HCT116 (cell line): Measurements from ENCODE around the gene ZNHIT1. TPM values are rescaled to one million over a fixed set of nuclear protein-coding genes. Genes with fewer than 3 reads are reported as not detected.

Source experiments
- ATAC-seq: fragments of 200-7000 bp; cut with Tn5 transposase; 2 replicates; pipeline ENCODE4 v1.9.1; 2020; ENCODE audit warnings: mild to moderate bottlenecking, moderate library complexity
- BruUV-seq: library from RNA; stranded (reverse); fragments of 400-500 nt; replicated peaks from 2 replicates; lab custom pipeline; 2021; lab: Mats Ljungman, UMichigan
- CTCF ChIA-PET: fragments of 300-600 bp; sonication (Branson Sonifier 250); formaldehyde crosslinking; loops from one replicate; lab custom pipeline; 2021; ENCODE audit warnings: antibody characterized with exemption; lab: Charles Lee
- POLR2A ChIA-PET: fragments of 300-600, 350-600 bp; sonication (Branson Sonifier 250); formaldehyde crosslinking; loops from one replicate; lab custom pipeline; 2021; ENCODE audit warnings: antibody characterized with exemption; lab: Charles Lee
- RAD21 ChIA-PET, 2 experiments: fragments of 300-600 bp; sonication (Branson Sonifier 250); formaldehyde crosslinking; loops; one replicate each; lab custom pipeline; 2023; ENCODE audit warnings: low total read pairs in 2 of 2; ENCODE audit not compliant: uncharacterized antibody in 2 of 2, unreplicated experiment in 2 of 2, low non-redundant PET in 1 of 2; lab: Charles Lee
- DNase-seq: peaks from one replicate; pipeline ENCODE4 v3.0.0-alpha.2; 2010; ENCODE audit warnings: low read depth, low spot score
- H2AFZ ChIP-seq: fragments of 200-600 bp; shearing (Covaris generic), sonication (generic); 2 replicates; pipeline ENCODE4 v1.6.1; 2017; ENCODE audit warnings: low read depth, mixed run types, mixed read lengths, antibody characterized with exemption, low read length; ENCODE audit not compliant: poor library complexity, severe bottlenecking
- H3K27ac ChIP-seq: 2 replicates; pipeline ENCODE4 v1.5.1; 2012; ENCODE audit warnings: low read depth, low read length
- H3K27me3 ChIP-seq: fragments of 200-600 bp; sonication (generic); 2 replicates; pipeline ENCODE4 v1.6.1; 2016; ENCODE audit warnings: mixed run types, low read length, mixed read lengths; ENCODE audit not compliant: insufficient read depth
- H3K36me3 ChIP-seq, 2 experiments: fragments of 200-500 bp in 1 of 2; fragments of 200-600 bp in 1 of 2; sonication (Bioruptor generic) in 1 of 2; sonication (generic) in 1 of 2; 2 replicates each; pipeline versions ENCODE4 v1.5.1 to v1.6.1; 2014 to 2016; ENCODE audit warnings: low read length in 2 of 2, inconsistent platforms in 1 of 2, mixed read lengths in 1 of 2, mixed run types in 1 of 2; ENCODE audit not compliant: insufficient read depth in 2 of 2, control insufficient read depth in 1 of 2
- H3K4me1 ChIP-seq, 2 experiments: fragments of 200-600 bp in 1 of 2; sonication (generic) in 1 of 2; 2 replicates each; pipeline versions ENCODE4 v1.5.1 to v1.6.1; 2012 to 2017; ENCODE audit warnings: low read length in 2 of 2, inconsistent platforms in 1 of 2, mild to moderate bottlenecking in 1 of 2, mixed read lengths in 1 of 2, mixed run types in 1 of 2, moderate library complexity in 1 of 2; ENCODE audit not compliant: insufficient read depth in 2 of 2, control insufficient read depth in 1 of 2
- H3K4me2 ChIP-seq: fragments of 200-600 bp; sonication (generic); 2 replicates; pipeline ENCODE4 v1.6.1; 2017; ENCODE audit warnings: mixed run types, low read length, mixed read lengths
- H3K4me3 ChIP-seq, 2 experiments: fragments of 200-600 bp in 1 of 2; sonication (generic) in 1 of 2; replicated peaks in 1 of 2; 2 replicates each; pipeline ENCODE4 v1.5.1; 2011 to 2016; ENCODE audit warnings: low read length in 2 of 2, control low read depth in 1 of 2, low read depth in 1 of 2, mild to moderate bottlenecking in 1 of 2, mixed read lengths in 1 of 2, mixed run types in 1 of 2
- H3K79me2 ChIP-seq: fragments of 200-600 bp; sonication (generic); 2 replicates; pipeline ENCODE4 v1.6.1; 2017; ENCODE audit warnings: mild to moderate bottlenecking, mixed run types, low read length, moderate library complexity, mixed read lengths; ENCODE audit not compliant: insufficient read depth
- H3K9ac ChIP-seq: fragments of 200-600 bp; sonication (generic); 2 replicates; pipeline ENCODE4 v1.6.1; 2016; ENCODE audit warnings: low read length, mixed read lengths
- H3K9me2 ChIP-seq: fragments of 200-600 bp; sonication (generic), shearing (Covaris generic); 2 replicates; pipeline ENCODE4 v1.6.1; 2017; ENCODE audit warnings: mixed run types, mild to moderate bottlenecking, moderate library complexity; ENCODE audit not compliant: insufficient read depth
- H3K9me3 ChIP-seq, 2 experiments: fragments of 200-500 bp in 1 of 2; fragments of 200-600 bp in 1 of 2; sonication (Bioruptor generic) in 1 of 2; sonication (generic) in 1 of 2; 2 replicates each; pipeline ENCODE4 v1.6.1; 2014 to 2017; ENCODE audit warnings: low read length in 2 of 2, mixed read lengths in 2 of 2, inconsistent platforms in 1 of 2, low read depth in 1 of 2, mild to moderate bottlenecking in 1 of 2, mixed run types in 1 of 2, moderate library complexity in 1 of 2; ENCODE audit not compliant: control insufficient read depth in 1 of 2, insufficient read depth in 1 of 2
- H4K20me1 ChIP-seq: fragments of 200-600 bp; sonication (generic), shearing (Covaris generic); 2 replicates; pipeline ENCODE4 v1.6.1; 2017; ENCODE audit warnings: mixed run types, mild to moderate bottlenecking, moderate library complexity; ENCODE audit not compliant: insufficient read depth
- CEBPB ChIP-seq: IDR thresholded peaks from 2 replicates; pipeline ENCODE4 v1.6.1; 2012; ENCODE audit warnings: low read depth
- ELF1 ChIP-seq: IDR thresholded peaks from 2 replicates; pipeline ENCODE4 v1.6.1; 2012; ENCODE audit warnings: low read depth, borderline replicate concordance
- EZH2phosphoT487 ChIP-seq: fragments of 200-600 bp; IDR thresholded peaks from 2 replicates; pipeline ENCODE4 v1.6.1; 2018; ENCODE audit warnings: antibody characterized with exemption, borderline replicate concordance
- FOSL1 ChIP-seq: IDR thresholded peaks from 2 replicates; pipeline ENCODE4 v1.6.1; 2012; ENCODE audit warnings: low read depth
- JUND ChIP-seq: IDR thresholded peaks from 2 replicates; pipeline ENCODE4 v1.6.1; 2012
- POLR2AphosphoS5 ChIP-seq: IDR thresholded peaks from 2 replicates; pipeline ENCODE4 v1.6.1; 2011; ENCODE audit warnings: mild to moderate bottlenecking, low read depth, low read length, moderate library complexity
- TCF7L2 ChIP-seq: IDR thresholded peaks from 2 replicates; pipeline ENCODE4 v1.7.0; 2011; ENCODE audit warnings: borderline replicate concordance, inconsistent platforms; ENCODE audit not compliant: insufficient read depth, insufficient read length; ENCODE audit errors: extremely low read depth
- YY1 ChIP-seq: IDR thresholded peaks from 2 replicates; pipeline ENCODE4 v1.6.1; 2011; ENCODE audit warnings: low read length, low read depth, moderate library complexity, mild to moderate bottlenecking; ENCODE audit not compliant: insufficient replicate concordance; ENCODE audit errors: extremely low read depth
- ZFX ChIP-seq: fragments of 450-650 bp; IDR thresholded peaks from 2 replicates; pipeline ENCODE4 v1.6.1; 2017
- ZNF274 ChIP-seq: fragments of 200-500 bp; sonication (Bioruptor generic); IDR thresholded peaks from 2 replicates; pipeline ENCODE4 v1.6.1; 2014; ENCODE audit warnings: mild to moderate bottlenecking, low read depth, low read length, inconsistent platforms
- intact Hi-C: fragments of 100-400 bp; cut with micrococcal nuclease; formaldehyde crosslinking; loops from 2 replicates; pipeline ENCODE4 v1.10.0; 2022
- total RNA-seq: library from RNA; stranded (reverse); gene quantifications from one replicate; pipeline ENCODE4 v1.2.1, GENCODE V29; 2021; ENCODE audit not compliant: unreplicated experiment
- TF ChIP-seq, protein P1 (sequence below): IDR thresholded peaks from 2 replicates; pipeline ENCODE4 v1.6.1; 2012; ENCODE audit warnings: low read depth
- TF ChIP-seq, protein P2 (sequence below): IDR thresholded peaks from 2 replicates; pipeline ENCODE4 v1.6.1; 2012
- TF ChIP-seq, protein P3 (sequence below), 3 experiments: fragments of 200-600 bp in 1 of 3; sonication (generic) in 1 of 3; IDR thresholded peaks in 2 of 3; conservative IDR thresholded peaks in 1 of 3; 2 replicates each; pipeline ENCODE4 v1.5.1; 2012 to 2017; ENCODE audit warnings: low read depth in 2 of 3, low read length in 2 of 3, antibody characterized with exemption in 1 of 3, borderline replicate concordance in 1 of 3, control low read depth in 1 of 3, mild to moderate bottlenecking in 1 of 3, mixed read lengths in 1 of 3, mixed run types in 1 of 3, moderate library complexity in 1 of 3; ENCODE audit not compliant: insufficient read depth in 1 of 3
- TF ChIP-seq, protein P4 (sequence below): IDR thresholded peaks from 2 replicates; pipeline ENCODE4 v1.6.1; 2011; ENCODE audit warnings: mild to moderate bottlenecking, low read length, moderate library complexity; ENCODE audit not compliant: insufficient replicate concordance; ENCODE audit errors: extremely low read depth

The ZNHIT1 gene
- total RNA-seq, 1 experiment from 2014 or later: 69.4 TPM

DNA sequence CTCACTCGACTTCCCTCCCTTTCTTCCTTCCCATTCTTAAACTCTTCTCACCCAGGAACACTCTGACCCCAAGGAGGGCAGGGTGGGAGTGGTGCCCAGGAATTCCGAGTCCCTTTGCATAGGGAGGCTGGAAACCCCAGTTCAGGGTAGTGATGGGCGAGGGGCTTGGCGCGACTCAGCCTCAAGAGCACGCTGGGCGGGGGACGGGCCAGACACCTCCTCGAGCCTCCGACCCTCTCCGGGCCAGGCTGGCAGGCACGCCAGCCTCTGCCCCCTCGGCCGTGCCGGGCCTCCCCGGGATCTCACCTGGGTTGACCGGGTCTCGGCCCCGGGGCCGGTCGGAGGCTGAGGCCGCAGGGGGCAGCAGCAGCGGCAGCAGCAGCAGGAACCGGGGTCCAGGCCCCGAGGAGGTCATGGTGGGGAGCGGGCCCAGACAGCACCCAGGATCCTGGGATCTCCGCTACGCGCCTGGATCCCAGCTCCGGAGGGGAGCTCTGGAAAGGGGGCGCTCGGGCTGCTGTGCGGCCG lies 1.0 kb upstream of the ZNHIT1 start:
- peak overlapping the region; percentile 97 for H3K4me2 ChIP-seq
- intact Hi-C loops: no loop called here
- DNase-seq (no peak), ATAC-seq (no peak; the same call in 1 of the 2 replicates)
- TF ChIP-seq ZFX (peak; percentile 75; the same call in 1 of the 2 replicates), CEBPB (no peak), POLR2AphosphoS5 (no peak), JUND (no peak), FOSL1 (no peak), ELF1 (no peak), EZH2phosphoT487 (no peak), TCF7L2 (no peak), ZNF274 (no peak), YY1 (no peak)
- TF ChIP-seq, protein P1, sequence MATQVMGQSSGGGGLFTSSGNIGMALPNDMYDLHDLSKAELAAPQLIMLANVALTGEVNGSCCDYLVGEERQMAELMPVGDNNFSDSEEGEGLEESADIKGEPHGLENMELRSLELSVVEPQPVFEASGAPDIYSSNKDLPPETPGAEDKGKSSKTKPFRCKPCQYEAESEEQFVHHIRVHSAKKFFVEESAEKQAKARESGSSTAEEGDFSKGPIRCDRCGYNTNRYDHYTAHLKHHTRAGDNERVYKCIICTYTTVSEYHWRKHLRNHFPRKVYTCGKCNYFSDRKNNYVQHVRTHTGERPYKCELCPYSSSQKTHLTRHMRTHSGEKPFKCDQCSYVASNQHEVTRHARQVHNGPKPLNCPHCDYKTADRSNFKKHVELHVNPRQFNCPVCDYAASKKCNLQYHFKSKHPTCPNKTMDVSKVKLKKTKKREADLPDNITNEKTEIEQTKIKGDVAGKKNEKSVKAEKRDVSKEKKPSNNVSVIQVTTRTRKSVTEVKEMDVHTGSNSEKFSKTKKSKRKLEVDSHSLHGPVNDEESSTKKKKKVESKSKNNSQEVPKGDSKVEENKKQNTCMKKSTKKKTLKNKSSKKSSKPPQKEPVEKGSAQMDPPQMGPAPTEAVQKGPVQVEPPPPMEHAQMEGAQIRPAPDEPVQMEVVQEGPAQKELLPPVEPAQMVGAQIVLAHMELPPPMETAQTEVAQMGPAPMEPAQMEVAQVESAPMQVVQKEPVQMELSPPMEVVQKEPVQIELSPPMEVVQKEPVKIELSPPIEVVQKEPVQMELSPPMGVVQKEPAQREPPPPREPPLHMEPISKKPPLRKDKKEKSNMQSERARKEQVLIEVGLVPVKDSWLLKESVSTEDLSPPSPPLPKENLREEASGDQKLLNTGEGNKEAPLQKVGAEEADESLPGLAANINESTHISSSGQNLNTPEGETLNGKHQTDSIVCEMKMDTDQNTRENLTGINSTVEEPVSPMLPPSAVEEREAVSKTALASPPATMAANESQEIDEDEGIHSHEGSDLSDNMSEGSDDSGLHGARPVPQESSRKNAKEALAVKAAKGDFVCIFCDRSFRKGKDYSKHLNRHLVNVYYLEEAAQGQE: no peak
- TF ChIP-seq, protein P2, sequence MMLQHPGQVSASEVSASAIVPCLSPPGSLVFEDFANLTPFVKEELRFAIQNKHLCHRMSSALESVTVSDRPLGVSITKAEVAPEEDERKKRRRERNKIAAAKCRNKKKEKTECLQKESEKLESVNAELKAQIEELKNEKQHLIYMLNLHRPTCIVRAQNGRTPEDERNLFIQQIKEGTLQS: no peak
- TF ChIP-seq, protein P3, sequence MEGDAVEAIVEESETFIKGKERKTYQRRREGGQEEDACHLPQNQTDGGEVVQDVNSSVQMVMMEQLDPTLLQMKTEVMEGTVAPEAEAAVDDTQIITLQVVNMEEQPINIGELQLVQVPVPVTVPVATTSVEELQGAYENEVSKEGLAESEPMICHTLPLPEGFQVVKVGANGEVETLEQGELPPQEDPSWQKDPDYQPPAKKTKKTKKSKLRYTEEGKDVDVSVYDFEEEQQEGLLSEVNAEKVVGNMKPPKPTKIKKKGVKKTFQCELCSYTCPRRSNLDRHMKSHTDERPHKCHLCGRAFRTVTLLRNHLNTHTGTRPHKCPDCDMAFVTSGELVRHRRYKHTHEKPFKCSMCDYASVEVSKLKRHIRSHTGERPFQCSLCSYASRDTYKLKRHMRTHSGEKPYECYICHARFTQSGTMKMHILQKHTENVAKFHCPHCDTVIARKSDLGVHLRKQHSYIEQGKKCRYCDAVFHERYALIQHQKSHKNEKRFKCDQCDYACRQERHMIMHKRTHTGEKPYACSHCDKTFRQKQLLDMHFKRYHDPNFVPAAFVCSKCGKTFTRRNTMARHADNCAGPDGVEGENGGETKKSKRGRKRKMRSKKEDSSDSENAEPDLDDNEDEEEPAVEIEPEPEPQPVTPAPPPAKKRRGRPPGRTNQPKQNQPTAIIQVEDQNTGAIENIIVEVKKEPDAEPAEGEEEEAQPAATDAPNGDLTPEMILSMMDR (IDR thresholded peaks at IDR 0.05 in 2 of 3, conservative IDR thresholded peaks at IDR 0.05 in 1 of 3; ENCODE audit: borderline replicate concordance in 1 of 3, insufficient read depth in 1 of 3, low read depth in 2 of 3, low read length in 2 of 3): 0 out of 6 replicates have a peak, but pooled peaks of 1 of the 3 experiments have one; percentile 2
- TF ChIP-seq, protein P4, sequence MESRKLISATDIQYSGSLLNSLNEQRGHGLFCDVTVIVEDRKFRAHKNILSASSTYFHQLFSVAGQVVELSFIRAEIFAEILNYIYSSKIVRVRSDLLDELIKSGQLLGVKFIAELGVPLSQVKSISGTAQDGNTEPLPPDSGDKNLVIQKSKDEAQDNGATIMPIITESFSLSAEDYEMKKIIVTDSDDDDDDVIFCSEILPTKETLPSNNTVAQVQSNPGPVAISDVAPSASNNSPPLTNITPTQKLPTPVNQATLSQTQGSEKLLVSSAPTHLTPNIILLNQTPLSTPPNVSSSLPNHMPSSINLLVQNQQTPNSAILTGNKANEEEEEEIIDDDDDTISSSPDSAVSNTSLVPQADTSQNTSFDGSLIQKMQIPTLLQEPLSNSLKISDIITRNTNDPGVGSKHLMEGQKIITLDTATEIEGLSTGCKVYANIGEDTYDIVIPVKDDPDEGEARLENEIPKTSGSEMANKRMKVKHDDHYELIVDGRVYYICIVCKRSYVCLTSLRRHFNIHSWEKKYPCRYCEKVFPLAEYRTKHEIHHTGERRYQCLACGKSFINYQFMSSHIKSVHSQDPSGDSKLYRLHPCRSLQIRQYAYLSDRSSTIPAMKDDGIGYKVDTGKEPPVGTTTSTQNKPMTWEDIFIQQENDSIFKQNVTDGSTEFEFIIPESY: no peak
- peaks cover 43% of the 10 kb centered on the region for H3K79me2 ChIP-seq
- ChIA-PET CTCF (interaction anchor here (1.2 to 2.3 kb wide), 6 partner anchors 24 to 74 kb away, joined by 3 to 21 read pairs (median 13); partner anchors contain the start of gene FIS1), RAD21 (interaction anchor here (0.5 to 1.5 kb wide), 5 partner anchors 16 to 117 kb away, joined by 3 to 10 read pairs (median 4); no protein-coding TSS in a partner anchor), POLR2A (interaction anchor here (0.5 to 1.8 kb wide), 8 partner anchors 28 to 327 kb away, joined by 3 to 11 read pairs (median 4); partner anchors contain the start of genes FIS1 and UFSP1)
- H3K27me3 ChIP-seq: no peaks in the 10 kb centered on the region
- H3K4me1 ChIP-seq: peaks cover 0 to 21% of the 10 kb centered on the region in 2 experiments; a peak in 2 of 4 replicates
- H3K4me3 ChIP-seq: peak overlapping the region; percentile 93 to 97
- no peaks in the 10 kb centered on the region for H4K20me1 ChIP-seq
- H3K9me3 ChIP-seq: no peaks in the 10 kb centered on the region
- peak overlapping the region; percentile 85 for H3K9ac ChIP-seq
- no TSS peak for BruUV-seq
- peak overlapping the region; percentile 91 for H3K27ac ChIP-seq
- H2AFZ ChIP-seq: no peak overlapping the region
- H3K36me3 ChIP-seq: peaks cover 0 to 9% of the 10 kb centered on the region in 2 experiments; a peak in 3 of 4 replicates
- no peaks in the 10 kb centered on the region for H3K9me2 ChIP-seq
